GM12878 (cell line): ENCODE data around the gene ANKRD34A. TPM values are rescaled to one million over a fixed set of nuclear protein-coding genes. Genes with fewer than 3 reads are reported as not detected.

Experiments
- ETV6 ChIP-seq, 2 experiments: fragments of 450-650 bp in 1 of 2; IDR thresholded peaks in 1 of 2; conservative IDR thresholded peaks in 1 of 2; 2 replicates each; pipeline ENCODE4 v1.6.1; 2014; ENCODE audit warnings: antibody characterized with exemption in 1 of 2, borderline replicate concordance in 1 of 2, low read depth in 1 of 2, mild to moderate bottlenecking in 1 of 2, moderate library complexity in 1 of 2
- EZH2 ChIP-seq: IDR thresholded peaks from 2 replicates; pipeline ENCODE4 v1.6.1; 2012; ENCODE audit warnings: low read depth, mild to moderate bottlenecking, control low read depth, inconsistent platforms, low read length, borderline replicate concordance; ENCODE audit not compliant: control insufficient read depth
- FOXM1 ChIP-seq: IDR thresholded peaks from 2 replicates; pipeline ENCODE4 v1.6.1; 2012; ENCODE audit warnings: low read depth, mild to moderate bottlenecking, inconsistent platforms, low read length, moderate library complexity
- HDAC2 ChIP-seq: fragments of 200-600 bp; sonication (generic); IDR thresholded peaks from 2 replicates; pipeline ENCODE4 v1.6.1; 2017
- IKZF2 ChIP-seq, 2 experiments: fragments of 450-650 bp; IDR thresholded peaks; 2 replicates each; pipeline ENCODE4 v1.6.1; 2017; ENCODE audit warnings: mild to moderate bottlenecking in 2 of 2, moderate library complexity in 2 of 2
- IRF4 ChIP-seq: IDR thresholded peaks from 2 replicates; pipeline ENCODE4 v1.6.1; 2011; ENCODE audit warnings: low read depth, low read length
- JUNB ChIP-seq: IDR thresholded peaks from 2 replicates; pipeline ENCODE4 v1.6.1; 2016; ENCODE audit warnings: antibody characterized with exemption, mild to moderate bottlenecking
- LARP7 ChIP-seq: fragments of 450-650 bp; IDR thresholded peaks from 2 replicates; pipeline ENCODE4 v1.6.1; 2017; ENCODE audit warnings: mild to moderate bottlenecking
- NRF1 ChIP-seq: conservative IDR thresholded peaks from 2 replicates; pipeline ENCODE4 v1.6.1; 2011; ENCODE audit warnings: mild to moderate bottlenecking, low read depth, low read length, improper control_type of control experiment
- POLR2A ChIP-seq: IDR thresholded peaks from 2 replicates; pipeline ENCODE4 v1.6.1; 2011; ENCODE audit warnings: low read depth, mild to moderate bottlenecking, low read length
- POLR2AphosphoS2 ChIP-seq: IDR thresholded peaks from 2 replicates; pipeline ENCODE4 v1.6.1; 2011; ENCODE audit warnings: low read depth, mild to moderate bottlenecking, low read length, improper control_type of control experiment, moderate library complexity
- POLR2AphosphoS5 ChIP-seq: IDR thresholded peaks from 2 replicates; pipeline ENCODE4 v1.6.1; 2011; ENCODE audit warnings: mild to moderate bottlenecking, low read length, inconsistent platforms
- RBBP5 ChIP-seq: fragments of 200-600 bp; sonication (generic); conservative IDR thresholded peaks from 2 replicates; pipeline ENCODE4 v1.6.1; 2016
- STAT1 ChIP-seq: fragments of 450-650 bp; conservative IDR thresholded peaks from 2 replicates; pipeline ENCODE4 v1.6.1; 2014; ENCODE audit warnings: antibody characterized with exemption, mild to moderate bottlenecking
- STAT3 ChIP-seq: IDR thresholded peaks from 2 replicates; pipeline ENCODE4 v1.6.1; 2011; ENCODE audit warnings: low read depth, low read length, improper control_type of control experiment
- SUPT20H ChIP-seq: IDR thresholded peaks from 2 replicates; pipeline ENCODE4 v1.6.1; 2011; ENCODE audit warnings: low read depth, mild to moderate bottlenecking, low read length, moderate library complexity, borderline replicate concordance; ENCODE audit not compliant: control insufficient read depth
- YY1 ChIP-seq: IDR thresholded peaks from 2 replicates; pipeline ENCODE4 v1.6.1; 2011; ENCODE audit warnings: low read depth, mild to moderate bottlenecking, low read length
- ZNF24 ChIP-seq: fragments of 450-650 bp; IDR thresholded peaks from 2 replicates; pipeline ENCODE4 v1.6.1; 2017; ENCODE audit warnings: antibody characterized with exemption, mild to moderate bottlenecking
- ZNF274 ChIP-seq: IDR thresholded peaks from one replicate; pipeline ENCODE4 v1.8.0; 2011; ENCODE audit not compliant: insufficient read length, insufficient read depth
- ZSCAN29 ChIP-seq: fragments of 450-650 bp; IDR thresholded peaks from 2 replicates; pipeline ENCODE4 v1.6.1; 2017; ENCODE audit warnings: mild to moderate bottlenecking, moderate library complexity
- polyA plus RNA-seq, 11 experiments: library from polyadenylated mRNA; depleted of rRNA in 4 of 11; unstranded in 6 of 11; stranded (reverse) in 5 of 11; fragments of >200 nt; fragmentation: Nextera tagmentation in 4 of 11; fragmentation: Illumina TruSeq in 1 of 11; extraction: Ambion mirVana in 4 of 11; extraction: Trizol in 1 of 11; gene quantifications; 1 replicate in 1 of 11; 2 replicates in 10 of 11; pipeline versions ENCODE4 v1.2.1 to v1.2.3, GENCODE V29; 2011 to 2016; ENCODE audit warnings: inconsistent platforms in 2 of 11, missing spikeins in 2 of 11, low read depth in 1 of 11
- total RNA-seq, 4 experiments: library from RNA; depleted of rRNA in 3 of 4; stranded (reverse); fragments of >200 nt in 3 of 4; fragmentation: Illumina TruSeq in 1 of 4; extraction: Trizol in 1 of 4; gene quantifications; 2 replicates each; pipeline versions ENCODE4 v1.2.1 to v1.2.3, GENCODE V29; 2013 to 2021
- TF ChIP-seq, protein P1 (sequence below): fragments of 450-650 bp; formaldehyde crosslinking; IDR thresholded peaks from 2 replicates; pipeline ENCODE4 v1.5.0; 2022; ENCODE audit warnings: mild to moderate bottlenecking, missing genetic modification characterization
- TF ChIP-seq, protein P2 (sequence below), 3 experiments: IDR thresholded peaks in 2 of 3; conservative IDR thresholded peaks in 1 of 3; 2 replicates each; pipeline ENCODE4 v1.5.1; 2011; ENCODE audit warnings: low read depth in 3 of 3, low read length in 3 of 3, mild to moderate bottlenecking in 3 of 3, control low read depth in 2 of 3, moderate library complexity in 2 of 3, inconsistent platforms in 1 of 3, mixed read lengths in 1 of 3; ENCODE audit not compliant: control insufficient read depth in 2 of 3, insufficient read depth in 1 of 3; ENCODE audit errors: extremely low read depth in 1 of 3
- TF ChIP-seq, protein P3 (sequence below): IDR thresholded peaks from 2 replicates; pipeline ENCODE4 v1.6.1; 2011; ENCODE audit warnings: borderline replicate concordance, low read depth, mild to moderate bottlenecking, moderate library complexity, low read length; ENCODE audit not compliant: insufficient read depth, poor library complexity, severe bottlenecking
- TF ChIP-seq, protein P4 (sequence below): IDR thresholded peaks from 2 replicates; pipeline ENCODE4 v1.6.1; 2011; ENCODE audit warnings: mild to moderate bottlenecking, low read depth, low read length, moderate library complexity; ENCODE audit not compliant: insufficient replicate concordance

ANKRD34A gene
- total and polyA plus RNA-seq, 10 of the 15 experiments (the other 5 are each of a cell fraction or from before 2014, with no cell fraction given), result 0.40 to 3.5 (median 1.6) TPM

DNA sequence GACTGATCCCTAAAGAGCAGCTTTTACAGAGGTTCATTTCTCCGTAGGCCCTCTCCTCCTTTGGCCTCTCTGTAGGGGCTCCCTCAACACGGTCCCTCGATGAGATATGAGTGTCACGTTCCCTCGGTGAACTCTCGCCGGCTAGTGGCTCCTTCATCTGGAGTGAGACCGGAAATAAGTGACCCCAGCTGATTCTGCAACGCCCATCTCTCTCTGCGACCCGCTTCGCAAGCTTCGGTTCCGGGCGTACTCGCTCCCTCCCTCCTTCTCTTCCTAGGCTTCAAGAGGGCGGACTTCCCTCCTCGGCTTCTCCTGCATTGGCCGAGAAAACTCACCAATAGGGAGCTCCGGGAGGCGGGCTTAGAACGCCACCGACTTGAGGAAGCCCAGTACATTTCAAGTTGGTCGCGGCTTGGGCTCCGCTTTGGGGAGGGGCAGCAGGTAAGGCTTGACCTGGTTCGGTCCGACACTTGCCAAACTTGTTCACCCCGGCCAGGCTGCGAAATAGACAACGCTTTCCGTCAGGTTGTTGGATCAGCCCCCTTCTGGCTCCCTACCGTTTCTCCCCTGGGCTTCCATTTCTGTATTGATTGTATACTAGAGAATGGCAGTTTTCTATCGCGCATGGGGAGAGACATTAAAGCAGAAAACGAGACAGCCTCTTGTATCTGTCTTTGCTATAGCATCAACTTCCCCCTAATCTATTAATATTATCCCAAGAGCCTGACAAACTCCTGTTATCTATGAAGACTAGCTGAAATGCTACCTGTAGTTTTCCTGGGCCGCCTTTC is at the start of gene ANKRD34A, which contains the start of gene POLR3GL (continued):
- TF ChIP-seq POLR2AphosphoS2, result peak; percentile 95
- peak; percentile 94 for TF ChIP-seq POLR2AphosphoS5
- TF ChIP-seq POLR2A, result peak; percentile 98
- no peak for TF ChIP-seq RBBP5
- TF ChIP-seq IKZF2 (IDR thresholded peaks at IDR 0.05), result no peak; a peak in 2 of 4 replicates
- TF ChIP-seq STAT3, result no peak
- no peak for TF ChIP-seq HDAC2
- TF ChIP-seq, protein P1, sequence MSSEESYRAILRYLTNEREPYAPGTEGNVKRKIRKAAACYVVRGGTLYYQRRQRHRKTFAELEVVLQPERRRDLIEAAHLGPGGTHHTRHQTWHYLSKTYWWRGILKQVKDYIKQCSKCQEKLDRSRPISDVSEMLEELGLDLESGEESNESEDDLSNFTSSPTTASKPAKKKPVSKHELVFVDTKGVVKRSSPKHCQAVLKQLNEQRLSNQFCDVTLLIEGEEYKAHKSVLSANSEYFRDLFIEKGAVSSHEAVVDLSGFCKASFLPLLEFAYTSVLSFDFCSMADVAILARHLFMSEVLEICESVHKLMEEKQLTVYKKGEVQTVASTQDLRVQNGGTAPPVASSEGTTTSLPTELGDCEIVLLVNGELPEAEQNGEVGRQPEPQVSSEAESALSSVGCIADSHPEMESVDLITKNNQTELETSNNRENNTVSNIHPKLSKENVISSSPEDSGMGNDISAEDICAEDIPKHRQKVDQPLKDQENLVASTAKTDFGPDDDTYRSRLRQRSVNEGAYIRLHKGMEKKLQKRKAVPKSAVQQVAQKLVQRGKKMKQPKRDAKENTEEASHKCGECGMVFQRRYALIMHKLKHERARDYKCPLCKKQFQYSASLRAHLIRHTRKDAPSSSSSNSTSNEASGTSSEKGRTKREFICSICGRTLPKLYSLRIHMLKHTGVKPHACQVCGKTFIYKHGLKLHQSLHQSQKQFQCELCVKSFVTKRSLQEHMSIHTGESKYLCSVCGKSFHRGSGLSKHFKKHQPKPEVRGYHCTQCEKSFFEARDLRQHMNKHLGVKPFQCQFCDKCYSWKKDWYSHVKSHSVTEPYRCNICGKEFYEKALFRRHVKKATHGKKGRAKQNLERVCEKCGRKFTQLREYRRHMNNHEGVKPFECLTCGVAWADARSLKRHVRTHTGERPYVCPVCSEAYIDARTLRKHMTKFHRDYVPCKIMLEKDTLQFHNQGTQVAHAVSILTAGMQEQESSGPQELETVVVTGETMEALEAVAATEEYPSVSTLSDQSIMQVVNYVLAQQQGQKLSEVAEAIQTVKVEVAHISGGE, result no peak
- TF ChIP-seq ZNF274, result no peak
- TF ChIP-seq IRF4, result no peak
- TF ChIP-seq ETV6 (conservative IDR thresholded peaks at IDR 0.05 in 1 of 2, IDR thresholded peaks at IDR 0.05 in 1 of 2; ENCODE audit: borderline replicate concordance in 1 of 2, low read depth in 1 of 2), result no peak; a peak in 1 of 4 replicates
- TF ChIP-seq ZNF24, result no peak
- no peak for TF ChIP-seq FOXM1
- TF ChIP-seq, protein P2, sequence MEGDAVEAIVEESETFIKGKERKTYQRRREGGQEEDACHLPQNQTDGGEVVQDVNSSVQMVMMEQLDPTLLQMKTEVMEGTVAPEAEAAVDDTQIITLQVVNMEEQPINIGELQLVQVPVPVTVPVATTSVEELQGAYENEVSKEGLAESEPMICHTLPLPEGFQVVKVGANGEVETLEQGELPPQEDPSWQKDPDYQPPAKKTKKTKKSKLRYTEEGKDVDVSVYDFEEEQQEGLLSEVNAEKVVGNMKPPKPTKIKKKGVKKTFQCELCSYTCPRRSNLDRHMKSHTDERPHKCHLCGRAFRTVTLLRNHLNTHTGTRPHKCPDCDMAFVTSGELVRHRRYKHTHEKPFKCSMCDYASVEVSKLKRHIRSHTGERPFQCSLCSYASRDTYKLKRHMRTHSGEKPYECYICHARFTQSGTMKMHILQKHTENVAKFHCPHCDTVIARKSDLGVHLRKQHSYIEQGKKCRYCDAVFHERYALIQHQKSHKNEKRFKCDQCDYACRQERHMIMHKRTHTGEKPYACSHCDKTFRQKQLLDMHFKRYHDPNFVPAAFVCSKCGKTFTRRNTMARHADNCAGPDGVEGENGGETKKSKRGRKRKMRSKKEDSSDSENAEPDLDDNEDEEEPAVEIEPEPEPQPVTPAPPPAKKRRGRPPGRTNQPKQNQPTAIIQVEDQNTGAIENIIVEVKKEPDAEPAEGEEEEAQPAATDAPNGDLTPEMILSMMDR (IDR thresholded peaks at IDR 0.05 in 2 of 3, conservative IDR thresholded peaks at IDR 0.05 in 1 of 3; ENCODE audit: control insufficient read depth in 2 of 3, extremely low read depth in 1 of 3, insufficient read depth in 1 of 3, low read depth in 3 of 3, low read length in 3 of 3), result no peak
- TF ChIP-seq EZH2, result no peak
- no peak for TF ChIP-seq JUNB
- TF ChIP-seq NRF1, result no peak
- no peak for TF ChIP-seq ZSCAN29
- TF ChIP-seq STAT1, result no peak
- TF ChIP-seq LARP7, result no peak
- TF ChIP-seq, protein P3, sequence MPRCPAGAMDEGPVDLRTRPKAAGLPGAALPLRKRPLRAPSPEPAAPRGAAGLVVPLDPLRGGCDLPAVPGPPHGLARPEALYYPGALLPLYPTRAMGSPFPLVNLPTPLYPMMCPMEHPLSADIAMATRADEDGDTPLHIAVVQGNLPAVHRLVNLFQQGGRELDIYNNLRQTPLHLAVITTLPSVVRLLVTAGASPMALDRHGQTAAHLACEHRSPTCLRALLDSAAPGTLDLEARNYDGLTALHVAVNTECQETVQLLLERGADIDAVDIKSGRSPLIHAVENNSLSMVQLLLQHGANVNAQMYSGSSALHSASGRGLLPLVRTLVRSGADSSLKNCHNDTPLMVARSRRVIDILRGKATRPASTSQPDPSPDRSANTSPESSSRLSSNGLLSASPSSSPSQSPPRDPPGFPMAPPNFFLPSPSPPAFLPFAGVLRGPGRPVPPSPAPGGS, result no peak
- TF ChIP-seq SUPT20H, result no peak
- TF ChIP-seq, protein P4, sequence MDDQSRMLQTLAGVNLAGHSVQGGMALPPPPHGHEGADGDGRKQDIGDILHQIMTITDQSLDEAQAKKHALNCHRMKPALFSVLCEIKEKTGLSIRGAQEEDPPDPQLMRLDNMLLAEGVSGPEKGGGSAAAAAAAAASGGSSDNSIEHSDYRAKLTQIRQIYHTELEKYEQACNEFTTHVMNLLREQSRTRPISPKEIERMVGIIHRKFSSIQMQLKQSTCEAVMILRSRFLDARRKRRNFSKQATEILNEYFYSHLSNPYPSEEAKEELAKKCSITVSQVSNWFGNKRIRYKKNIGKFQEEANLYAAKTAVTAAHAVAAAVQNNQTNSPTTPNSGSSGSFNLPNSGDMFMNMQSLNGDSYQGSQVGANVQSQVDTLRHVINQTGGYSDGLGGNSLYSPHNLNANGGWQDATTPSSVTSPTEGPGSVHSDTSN, result no peak
- peak; percentile 70; the same call in 1 of the 2 replicates for TF ChIP-seq YY1
